Right forelimb (tissue), 1 donor: ENCODE measurements around the gene SLC35A3.
"Not testable (repeated sequence)": the region's sequence is repeated elsewhere in the genome, so short reads cannot be mapped to it uniquely, and the experiment has no call there.

Experiments
- DNase-seq: peaks from one replicate; pipeline ENCODE4 v3.0.0-alpha.2; 2018

Gene SLC35A3

GRCh38 chr1:99975529-99975928 lies 5.7 kb downstream of the SLC35A3 start:
- no peak for DNase-seq

GRCh38 chr1:99977326-99977725 lies 7.5 kb downstream of the SLC35A3 start:
- not testable (repeated sequence) for DNase-seq

- no peak for DNase-seq
Observed at GRCh38 chr1:99978218-99978617, 8.4 kb downstream of the SLC35A3 start.

GRCh38 chr1:99979091-99979490 lies 9.3 kb downstream of the SLC35A3 start:
- DNase-seq, result no peak

- no peak for DNase-seq
Observed at GRCh38 chr1:99980928-99981327, 11.1 kb downstream of the SLC35A3 start.

- DNase-seq, result no peak
Observed at GRCh38 chr1:99986656-99987225, 16.9 kb downstream of the SLC35A3 start.

- no peak for DNase-seq
Observed at GRCh38 chr1:99988210-99988765, 18.5 kb downstream of the SLC35A3 start.

GRCh38 chr1:99992044-99992722 lies 22.4 kb downstream of the SLC35A3 start:
- DNase-seq, result no peak

GRCh38 chr1:99992760-99993467 lies 23.1 kb downstream of the SLC35A3 start:
- DNase-seq, result no peak

- no peak for DNase-seq
Observed at GRCh38 chr1:99993468-99993845, 23.7 kb downstream of the SLC35A3 start.

GRCh38 chr1:99994496-99994895 lies 24.7 kb downstream of the SLC35A3 start:
- no peak for DNase-seq

- no peak for DNase-seq
Observed at GRCh38 chr1:99996951-99997350, 27.2 kb downstream of the SLC35A3 start.

GRCh38 chr1:100001462-100001861 lies 31.7 kb downstream of the SLC35A3 start:
- no peak for DNase-seq

GRCh38 chr1:100005424-100005823 lies 35.6 kb downstream of the SLC35A3 start:
- no peak for DNase-seq

- no peak for DNase-seq
Observed at GRCh38 chr1:100006688-100007087, 36.9 kb downstream of the SLC35A3 start.

- no peak for DNase-seq
Observed at GRCh38 chr1:100009458-100009857, 39.7 kb downstream of the SLC35A3 start.

GRCh38 chr1:100010804-100011203 lies 41.0 kb downstream of the SLC35A3 start:
- DNase-seq, result no peak

- DNase-seq, result no peak
Observed at GRCh38 chr1:100019220-100019619, 49.4 kb downstream of the SLC35A3 start.

- no peak for DNase-seq
Observed at GRCh38 chr1:100023482-100023881, 53.7 kb downstream of the SLC35A3 start.

GRCh38 chr1:100027212-100027611 lies 57.4 kb downstream of the SLC35A3 start:
- DNase-seq, result no peak

GRCh38 chr1:100028765-100029164 lies 59.0 kb downstream of the SLC35A3 start:
- DNase-seq, result no peak

GRCh38 chr1:100034470-100034869 lies 64.7 kb downstream of the SLC35A3 start:
- DNase-seq, result no peak

- DNase-seq, result no peak
Observed at GRCh38 chr1:100035214-100035613, 65.4 kb downstream of the SLC35A3 start.
